ENCODE results near the gene ECHDC3.
"Not testable (repeated sequence)": the region's sequence is repeated elsewhere in the genome, so short reads cannot be mapped to it uniquely, and the experiment has no call there.

ECHDC3 gene

DNA sequence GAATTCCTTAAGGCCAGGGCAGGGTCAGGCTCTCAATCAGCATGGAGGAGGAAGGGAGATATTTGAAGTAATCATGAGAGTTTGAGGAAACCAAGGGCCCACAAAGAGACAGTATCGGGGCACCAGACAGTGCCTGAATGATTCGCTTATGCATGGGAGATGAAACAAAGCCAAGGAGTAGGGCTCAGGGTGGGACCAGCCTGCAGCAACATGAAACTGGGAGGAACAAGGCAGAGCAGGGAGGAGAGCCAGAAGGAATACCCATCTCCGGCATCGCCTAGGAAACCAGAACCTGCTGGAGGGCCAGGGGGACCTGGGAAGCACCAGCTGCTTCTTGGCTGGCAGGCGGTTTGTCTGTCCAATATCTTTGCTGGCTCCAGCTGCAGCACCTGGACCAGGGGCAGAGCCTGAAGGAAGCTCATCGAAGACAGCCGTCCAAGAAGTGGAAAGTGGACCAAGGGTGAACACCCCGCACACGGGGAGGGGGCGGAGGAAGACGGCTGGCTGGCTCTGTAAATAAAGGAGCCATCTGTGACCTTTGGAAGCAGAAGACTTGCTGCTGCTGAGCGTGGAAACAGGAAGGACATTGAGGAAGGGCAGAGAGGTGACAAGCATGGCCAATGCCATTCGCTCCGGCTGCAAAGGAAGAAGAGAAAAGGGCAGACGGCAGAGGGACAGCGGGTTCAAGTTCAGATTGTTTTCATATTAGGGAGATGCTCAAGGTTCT lies 34.4 kb upstream of the ECHDC3 start:
- no peak for DNase-seq (ENCODE audit: low read depth)
- TF ChIP-seq, protein P1, sequence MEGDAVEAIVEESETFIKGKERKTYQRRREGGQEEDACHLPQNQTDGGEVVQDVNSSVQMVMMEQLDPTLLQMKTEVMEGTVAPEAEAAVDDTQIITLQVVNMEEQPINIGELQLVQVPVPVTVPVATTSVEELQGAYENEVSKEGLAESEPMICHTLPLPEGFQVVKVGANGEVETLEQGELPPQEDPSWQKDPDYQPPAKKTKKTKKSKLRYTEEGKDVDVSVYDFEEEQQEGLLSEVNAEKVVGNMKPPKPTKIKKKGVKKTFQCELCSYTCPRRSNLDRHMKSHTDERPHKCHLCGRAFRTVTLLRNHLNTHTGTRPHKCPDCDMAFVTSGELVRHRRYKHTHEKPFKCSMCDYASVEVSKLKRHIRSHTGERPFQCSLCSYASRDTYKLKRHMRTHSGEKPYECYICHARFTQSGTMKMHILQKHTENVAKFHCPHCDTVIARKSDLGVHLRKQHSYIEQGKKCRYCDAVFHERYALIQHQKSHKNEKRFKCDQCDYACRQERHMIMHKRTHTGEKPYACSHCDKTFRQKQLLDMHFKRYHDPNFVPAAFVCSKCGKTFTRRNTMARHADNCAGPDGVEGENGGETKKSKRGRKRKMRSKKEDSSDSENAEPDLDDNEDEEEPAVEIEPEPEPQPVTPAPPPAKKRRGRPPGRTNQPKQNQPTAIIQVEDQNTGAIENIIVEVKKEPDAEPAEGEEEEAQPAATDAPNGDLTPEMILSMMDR (IDR thresholded peaks at IDR 0.05; ENCODE audit: low read length, missing control alignments) = no peak

DNA sequence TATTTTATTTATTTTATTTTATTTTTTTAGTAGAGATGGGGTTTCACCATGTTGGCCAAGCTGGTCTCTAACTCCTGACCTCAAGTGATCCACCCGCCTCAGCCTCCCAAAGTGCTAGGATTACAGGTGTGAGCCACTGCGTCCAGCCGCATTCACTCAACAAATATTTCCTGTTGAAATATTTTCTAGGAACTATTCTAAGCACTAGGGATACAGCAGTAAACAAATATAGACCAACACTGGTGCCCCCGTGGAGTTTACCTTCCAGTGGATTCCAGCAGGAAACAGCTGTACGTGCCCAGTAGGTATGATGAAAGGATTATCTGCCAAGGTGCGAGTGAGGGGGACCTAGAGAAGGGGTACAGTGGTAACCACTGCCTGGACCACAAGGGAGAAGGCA lies 33.4 kb upstream of the ECHDC3 start:
- not testable (repeated sequence) for H3K4me3 ChIP-seq (replicated peaks; ENCODE audit: low read depth, low read length); DNase-seq (ENCODE audit: low read depth)

More for the DNA sequence above, 34.4 kb upstream of the ECHDC3 start:
- no peak overlapping the region for H3K4me3 ChIP-seq (replicated peaks; ENCODE audit: low read depth, low read length)

DNA sequence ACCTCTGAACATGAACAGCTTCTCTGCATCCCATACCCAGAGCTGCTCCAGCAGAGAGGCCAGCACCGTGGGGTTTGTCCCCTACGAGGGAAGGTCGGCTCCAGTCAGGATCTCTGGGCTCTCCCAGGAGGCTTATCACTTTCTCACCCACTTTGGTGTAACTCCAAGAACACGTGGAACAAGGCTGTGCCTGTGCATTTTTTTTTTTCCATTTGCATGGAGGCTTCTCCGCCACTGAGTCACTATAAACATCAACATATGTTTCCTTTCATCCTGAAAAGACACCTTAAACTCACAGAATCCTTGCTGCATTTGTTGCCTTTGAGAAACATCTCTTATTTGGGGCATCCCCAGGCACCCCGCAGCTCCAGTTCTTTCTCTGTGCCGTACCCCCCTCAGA lies 29.4 kb upstream of the ECHDC3 start:
- peak; percentile 46 for DNase-seq (ENCODE audit: low read depth)
- TF ChIP-seq, protein P1 (IDR thresholded peaks at IDR 0.05; ENCODE audit: low read length, missing control alignments) = no peak
- H3K4me3 ChIP-seq (replicated peaks; ENCODE audit: low read depth, low read length) = no peak overlapping the region

DNA sequence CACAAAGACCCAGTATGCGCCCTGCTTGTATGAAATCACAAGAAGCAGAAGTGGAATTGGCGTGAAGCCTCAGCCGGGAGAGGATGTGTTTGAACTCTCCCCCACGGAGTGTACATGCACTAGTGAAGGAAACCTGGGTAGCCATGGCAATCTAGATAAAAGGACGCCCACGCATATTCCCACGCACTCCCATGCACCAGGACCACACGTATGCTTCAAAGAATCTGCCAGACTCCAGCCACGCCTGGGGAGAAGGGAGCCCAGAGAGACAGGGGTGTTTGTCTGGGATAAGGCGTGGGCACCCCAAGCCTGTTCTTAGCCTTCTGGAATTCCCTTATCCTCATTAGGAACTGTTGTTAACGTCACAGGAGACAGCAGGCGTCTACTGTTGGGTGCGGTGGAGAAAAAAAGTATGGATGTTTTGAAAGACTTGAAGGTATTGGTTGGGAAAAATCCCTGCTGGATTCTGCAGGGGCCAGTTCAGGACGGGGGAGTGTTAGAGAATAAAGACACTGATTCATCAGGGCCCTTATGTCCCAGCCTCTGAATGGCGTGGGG lies 28.9 kb upstream of the ECHDC3 start:
- TF ChIP-seq, protein P1 (IDR thresholded peaks at IDR 0.05; ENCODE audit: low read length, missing control alignments) = no peak
- peak; percentile 92 for DNase-seq (ENCODE audit: low read depth)
- no peak overlapping the region for H3K4me3 ChIP-seq (replicated peaks; ENCODE audit: low read depth, low read length)

DNA sequence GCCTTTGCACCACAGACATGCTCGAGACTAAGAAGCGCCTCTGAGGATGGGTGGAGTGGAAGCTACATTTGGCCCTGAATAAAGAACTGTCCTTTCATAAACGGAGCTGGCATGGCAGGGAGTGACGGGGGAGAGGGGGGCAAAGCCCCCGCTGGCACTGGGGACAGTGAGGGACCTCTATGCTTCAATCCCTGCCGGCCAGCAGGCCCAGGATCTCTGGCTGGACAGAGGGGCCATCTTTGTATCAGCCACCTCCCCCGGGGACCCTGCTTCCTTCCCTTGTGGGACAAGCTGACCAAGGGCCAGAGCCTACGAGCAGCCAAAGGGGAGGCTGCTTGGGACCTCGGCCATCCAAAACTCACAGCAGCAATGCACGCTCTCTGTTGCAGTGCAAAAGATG lies 28.2 kb upstream of the ECHDC3 start:
- no peak for DNase-seq (ENCODE audit: low read depth)
- no peak overlapping the region for H3K4me3 ChIP-seq (replicated peaks; ENCODE audit: low read depth, low read length)
- TF ChIP-seq, protein P1 (IDR thresholded peaks at IDR 0.05; ENCODE audit: low read length, missing control alignments) = no peak

DNA sequence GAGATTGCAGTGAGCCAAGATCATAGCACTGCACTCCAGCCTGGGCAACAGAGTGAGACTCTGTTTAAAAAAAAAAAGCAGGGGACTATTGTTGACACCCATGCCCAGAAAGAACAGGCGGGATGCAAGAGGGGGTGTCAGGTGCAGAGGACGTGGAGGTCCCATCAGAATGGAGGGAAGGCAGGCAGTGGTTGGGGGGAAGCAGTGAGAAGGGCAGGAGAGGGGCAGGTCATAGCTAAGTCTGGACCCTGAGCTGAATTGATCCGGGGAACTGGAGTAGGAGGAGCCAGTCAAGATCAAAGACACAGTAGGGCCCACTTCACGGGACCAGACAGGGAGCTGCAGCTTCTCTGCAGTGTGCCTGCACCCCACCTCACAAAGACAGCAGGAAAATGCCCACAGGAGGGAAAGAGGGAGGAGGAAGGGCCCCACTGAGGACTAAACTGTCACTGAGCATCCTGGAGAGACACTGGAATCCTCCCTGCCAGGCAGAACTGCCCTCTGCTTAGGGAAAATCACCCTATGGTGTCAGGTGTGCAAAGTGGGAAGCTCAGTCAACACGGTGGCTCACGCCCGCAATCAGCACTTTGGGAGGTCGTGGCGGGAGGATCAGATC lies 27.3 kb upstream of the ECHDC3 start:
- no peak for DNase-seq (ENCODE audit: low read depth)
- H3K4me3 ChIP-seq (replicated peaks; ENCODE audit: low read depth, low read length) = no peak overlapping the region
- TF ChIP-seq, protein P1 (IDR thresholded peaks at IDR 0.05; ENCODE audit: low read length, missing control alignments) = no peak

DNA sequence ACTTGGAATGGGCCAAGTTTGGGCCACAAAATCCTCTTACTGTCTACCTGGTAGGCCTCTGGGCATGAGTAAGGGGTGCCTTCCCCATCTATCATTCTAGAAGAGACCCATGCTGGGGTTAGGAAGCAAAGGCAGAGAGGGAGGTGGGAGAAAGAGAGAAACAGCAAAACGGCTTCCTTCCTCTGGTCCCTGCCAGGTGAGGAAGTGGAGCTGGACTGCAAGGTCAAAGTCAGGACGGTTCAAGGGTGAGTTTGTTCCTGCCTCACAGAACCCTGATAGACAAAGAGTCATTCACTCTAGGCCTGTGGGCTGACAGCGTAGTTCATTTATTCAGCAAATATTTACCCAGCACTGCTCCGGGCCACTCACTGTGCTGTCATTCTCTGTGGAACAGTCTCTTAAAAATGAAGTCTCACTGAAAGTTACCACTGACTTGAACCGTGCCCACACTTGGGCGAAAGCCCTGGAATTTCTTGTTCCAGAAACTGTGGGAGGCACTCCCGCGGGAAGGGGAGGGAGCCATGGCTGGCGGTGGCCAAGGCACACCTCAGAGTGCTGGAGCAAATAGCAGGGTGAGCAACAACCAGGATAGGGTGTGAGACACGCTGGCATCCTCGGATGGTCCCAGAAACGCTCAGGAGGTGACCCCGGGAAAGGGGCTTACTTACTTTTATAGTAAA lies 26.2 kb upstream of the ECHDC3 start:
- H3K4me3 ChIP-seq (replicated peaks; ENCODE audit: low read depth, low read length) = no peak overlapping the region
- TF ChIP-seq, protein P1 (IDR thresholded peaks at IDR 0.05; ENCODE audit: low read length, missing control alignments) = no peak
- no peak for DNase-seq (ENCODE audit: low read depth)
